Measurements from ENCODE around the gene EMP2.

EMP2 gene

GRCh38 chr16:10547708-10548107, 32.7 kb downstream of the EMP2 start:
- Histone ChIP-seq H3K4me3 (ENCODE audit: low read depth, low read length) (no peak overlapping the region), H3K4me1 (ENCODE audit: control insufficient read depth, insufficient read depth, low read length) (no peaks in the 10 kb centered on the region), H3K9me3 (ENCODE audit: control insufficient read depth, insufficient read depth, low read depth, low read length) (no peaks in the 10 kb centered on the region), H3K36me3 (ENCODE audit: control insufficient read depth in 2 of 2, insufficient read depth in 1 of 2, low read length in 2 of 2) (peaks cover 0 to 47% of the 10 kb centered on the region in 2 experiments; a peak in 2 of 3 replicates), H3K27ac (ENCODE audit: extremely low read depth, low read depth, low read length) (no peak overlapping the region)
- ChIA-PET CTCF (interaction anchor here (1.1 kb wide), 1 partner anchor 33 kb away, joined by 3 read pairs; no protein-coding TSS in a partner anchor), POLR2A (no interaction called here)
- TF ChIP-seq OVOL3 (tag by site-specific recombination; IDR thresholded peaks at IDR 0.05) (no peak), KLF8 (tag by site-specific recombination; IDR thresholded peaks at IDR 0.05) (no peak), MZF1 (tag by site-specific recombination; IDR thresholded peaks at IDR 0.05; ENCODE audit: borderline replicate concordance) (no peak), ZNF707 (tag by site-specific recombination; IDR thresholded peaks at IDR 0.05) (no peak), ZNF48 (tag by site-specific recombination; IDR thresholded peaks at IDR 0.05) (no peak)

GRCh38 chr16:10543231-10543977, 37.0 kb downstream of the EMP2 start:
- H3K4me3 ChIP-seq (ENCODE audit: low read depth, low read length) = no peak overlapping the region
- POLR2A ChIA-PET = no interaction called here
- CTCF ChIA-PET = interaction anchor here (0.9 to 1.9 kb wide), 3 partner anchors 9 to 28 kb away, joined by 4 read pairs; no protein-coding TSS in a partner anchor
- TF ChIP-seq TSHZ1 (tag by site-specific recombination; IDR thresholded peaks at IDR 0.05; ENCODE audit: borderline replicate concordance) (no peak), ZNF302 (tag by site-specific recombination; IDR thresholded peaks at IDR 0.05; ENCODE audit: low read depth) (no peak), BCL11A (tag by site-specific recombination; IDR thresholded peaks at IDR 0.05; ENCODE audit: low read depth) (no peak)
- H3K4me1 ChIP-seq (ENCODE audit: control insufficient read depth, insufficient read depth, low read length) = no peaks in the 10 kb centered on the region
- H3K9me3 ChIP-seq (ENCODE audit: control insufficient read depth, insufficient read depth, low read depth, low read length) = no peaks in the 10 kb centered on the region
- peaks cover 0 to 66% of the 10 kb centered on the region in 2 experiments; a peak in 2 of 3 replicates for H3K36me3 ChIP-seq (ENCODE audit: control insufficient read depth in 2 of 2, insufficient read depth in 1 of 2, low read length in 2 of 2)
- no peak overlapping the region for H3K27ac ChIP-seq (ENCODE audit: extremely low read depth, low read depth, low read length)

GRCh38 chr16:10541366-10541765, 39.0 kb downstream of the EMP2 start:
- no peak overlapping the region for H3K27ac ChIP-seq (ENCODE audit: extremely low read depth, low read depth, low read length)
- H3K4me3 ChIP-seq (ENCODE audit: low read depth, low read length) = no peak overlapping the region
- TF ChIP-seq ZNF280C (tag by site-specific recombination; IDR thresholded peaks at IDR 0.05) (no peak), ZNF112 (tag by site-specific recombination; IDR thresholded peaks at IDR 0.05) (no peak), ZNF16 (tag by site-specific recombination; IDR thresholded peaks at IDR 0.05; ENCODE audit: low read depth) (no peak), BCL11A (tag by site-specific recombination; IDR thresholded peaks at IDR 0.05; ENCODE audit: low read depth) (no peak), ZNF544 (tag by site-specific recombination; IDR thresholded peaks at IDR 0.05) (no peak), ZNF121 (tag by site-specific recombination; IDR thresholded peaks at IDR 0.05) (no peak), ZNF776 (tag by site-specific recombination; IDR thresholded peaks at IDR 0.05; ENCODE audit: borderline replicate concordance) (no peak), ZNF335 (tag by site-specific recombination; conservative IDR thresholded peaks at IDR 0.05) (no peak), ZNF221 (tag by site-specific recombination; IDR thresholded peaks at IDR 0.05; ENCODE audit: borderline replicate concordance) (no peak), YY1 (tag by site-specific recombination; IDR thresholded peaks at IDR 0.05) (no peak)
- ChIA-PET POLR2A (no interaction called here), CTCF (interaction anchor here (0.9 kb wide), 1 partner anchor 377 kb away, joined by 3 read pairs; no protein-coding TSS in a partner anchor)
- H3K36me3 ChIP-seq (ENCODE audit: control insufficient read depth in 2 of 2, insufficient read depth in 1 of 2, low read length in 2 of 2) = peaks cover 0 to 65% of the 10 kb centered on the region in 2 experiments; a peak in 2 of 3 replicates
- H3K9me3 ChIP-seq (ENCODE audit: control insufficient read depth, insufficient read depth, low read depth, low read length) = no peaks in the 10 kb centered on the region
- H3K4me1 ChIP-seq (ENCODE audit: control insufficient read depth, insufficient read depth, low read length) = no peaks in the 10 kb centered on the region
